Measurements from ENCODE around the gene AKAIN1.

- TF ChIP-seq, protein P1, sequence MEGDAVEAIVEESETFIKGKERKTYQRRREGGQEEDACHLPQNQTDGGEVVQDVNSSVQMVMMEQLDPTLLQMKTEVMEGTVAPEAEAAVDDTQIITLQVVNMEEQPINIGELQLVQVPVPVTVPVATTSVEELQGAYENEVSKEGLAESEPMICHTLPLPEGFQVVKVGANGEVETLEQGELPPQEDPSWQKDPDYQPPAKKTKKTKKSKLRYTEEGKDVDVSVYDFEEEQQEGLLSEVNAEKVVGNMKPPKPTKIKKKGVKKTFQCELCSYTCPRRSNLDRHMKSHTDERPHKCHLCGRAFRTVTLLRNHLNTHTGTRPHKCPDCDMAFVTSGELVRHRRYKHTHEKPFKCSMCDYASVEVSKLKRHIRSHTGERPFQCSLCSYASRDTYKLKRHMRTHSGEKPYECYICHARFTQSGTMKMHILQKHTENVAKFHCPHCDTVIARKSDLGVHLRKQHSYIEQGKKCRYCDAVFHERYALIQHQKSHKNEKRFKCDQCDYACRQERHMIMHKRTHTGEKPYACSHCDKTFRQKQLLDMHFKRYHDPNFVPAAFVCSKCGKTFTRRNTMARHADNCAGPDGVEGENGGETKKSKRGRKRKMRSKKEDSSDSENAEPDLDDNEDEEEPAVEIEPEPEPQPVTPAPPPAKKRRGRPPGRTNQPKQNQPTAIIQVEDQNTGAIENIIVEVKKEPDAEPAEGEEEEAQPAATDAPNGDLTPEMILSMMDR (conservative IDR thresholded peaks at IDR 0.05; ENCODE audit: low read depth in 2 of 2): no peak
- TF ChIP-seq EZH2 (IDR thresholded peaks at IDR 0.05; ENCODE audit: low read depth, unreplicated experiment) (no peak), POLR2AphosphoS5 (IDR thresholded peaks at IDR 0.05; ENCODE audit: low read depth) (no peak)
Observed at GRCh38 chr18:5122272-5122671, 74.8 kb downstream of the AKAIN1 start.

All from GM23338 (cell line).